HepG2 (cell line): ENCODE data around the gene SH3BP2. TPM values are rescaled to one million over a fixed set of nuclear protein-coding genes. Genes with fewer than 3 reads are reported as not detected.
A peak's percentile ranks its signal among the peaks of the same experiment; 100 is the strongest.

Experiments used
- CBFB ChIP-seq: sonication (generic); formaldehyde crosslinking; IDR thresholded peaks from 2 replicates; pipeline ENCODE4 v1.4.0; 2020; ENCODE audit warnings: missing genetic modification reagents
- CEBPB ChIP-seq: IDR thresholded peaks from 2 replicates; pipeline ENCODE4 v1.6.1; 2011; ENCODE audit warnings: low read depth, low read length, improper control_type of control experiment, borderline replicate concordance
- CREB1 ChIP-seq, 2 experiments: fragments of 450-650 bp in 1 of 2; IDR thresholded peaks; 2 replicates each; pipeline ENCODE4 v1.6.1; 2016 to 2017; ENCODE audit warnings: control low read depth in 1 of 2, mild to moderate bottlenecking in 1 of 2, missing compliant biosample characterization in 1 of 2, missing genetic modification characterization in 1 of 2
- DMAP1 ChIP-seq: IDR thresholded peaks from 2 replicates; pipeline ENCODE4 v1.6.1; 2016
- FOXP1 ChIP-seq, 2 experiments: fragments of 450-650 bp in 1 of 2; IDR thresholded peaks; 2 replicates each; pipeline ENCODE4 v1.6.1; 2017 to 2018; ENCODE audit warnings: antibody characterized with exemption in 1 of 2
- HES4 ChIP-seq: sonication (generic); formaldehyde crosslinking; IDR thresholded peaks from 2 replicates; pipeline ENCODE4 v1.9.0; 2021; ENCODE audit warnings: mild to moderate bottlenecking, missing genetic modification reagents, borderline replicate concordance
- HMG20A ChIP-seq: IDR thresholded peaks from 2 replicates; pipeline ENCODE4 v1.6.1; 2016; ENCODE audit warnings: borderline replicate concordance
- NFE2L2 ChIP-seq: fragments of 150-350 bp; IDR thresholded peaks from 2 replicates; pipeline ENCODE4 v1.6.1; 2014; ENCODE audit warnings: low read length
- SIX4 ChIP-seq: sonication (generic); formaldehyde crosslinking; IDR thresholded peaks from 2 replicates; pipeline ENCODE4 v1.4.0; 2020; ENCODE audit warnings: missing genetic modification reagents
- SOX13 ChIP-seq, 3 experiments: fragments of 450-650 bp in 1 of 3; sonication (generic) in 1 of 3; formaldehyde crosslinking in 1 of 3; IDR thresholded peaks in 2 of 3; conservative IDR thresholded peaks in 1 of 3; 2 replicates each; pipeline versions ENCODE4 v1.5.0 to v1.6.1; 2016 to 2020; ENCODE audit warnings: antibody characterized with exemption in 1 of 3, mild to moderate bottlenecking in 1 of 3, missing compliant biosample characterization in 1 of 3, missing genetic modification reagents in 1 of 3, moderate library complexity in 1 of 3
- TAF1 ChIP-seq: sonication (generic); formaldehyde crosslinking; IDR thresholded peaks from 2 replicates; pipeline ENCODE4 v1.4.0; 2020; ENCODE audit warnings: missing genetic modification reagents
- ZFP36L2 ChIP-seq: sonication (generic); formaldehyde crosslinking; IDR thresholded peaks from 2 replicates; pipeline ENCODE4 v1.4.0; 2020; ENCODE audit warnings: missing genetic modification reagents
- ZNF224 ChIP-seq: sonication (generic); formaldehyde crosslinking; IDR thresholded peaks from 2 replicates; pipeline ENCODE4 v1.5.0; 2020; ENCODE audit warnings: mild to moderate bottlenecking, missing genetic modification reagents
- ZNF296 ChIP-seq: sonication (generic); formaldehyde crosslinking; conservative IDR thresholded peaks from 2 replicates; pipeline ENCODE4 v1.5.0; 2020; ENCODE audit warnings: mild to moderate bottlenecking, missing genetic modification reagents
- ZNF781 ChIP-seq: sonication (generic); formaldehyde crosslinking; IDR thresholded peaks from 2 replicates; pipeline ENCODE4 v1.5.1; 2020; ENCODE audit warnings: borderline replicate concordance, mild to moderate bottlenecking, missing genetic modification reagents; ENCODE audit errors: not compliant biosample characterization
- ZSCAN21 ChIP-seq: sonication (generic); formaldehyde crosslinking; IDR thresholded peaks from 2 replicates; pipeline ENCODE4 v1.8.0; 2022; ENCODE audit warnings: mild to moderate bottlenecking, missing genetic modification reagents, moderate library complexity, borderline replicate concordance
- ZSCAN25 ChIP-seq: sonication (generic); formaldehyde crosslinking; IDR thresholded peaks from 2 replicates; pipeline ENCODE4 v1.8.0; 2022; ENCODE audit warnings: mild to moderate bottlenecking, missing genetic modification reagents
- polyA plus RNA-seq, 8 experiments: library from polyadenylated mRNA; depleted of rRNA in 3 of 8; stranded (reverse) in 7 of 8; unstranded in 1 of 8; fragments of >200 nt; fragmentation: Illumina TruSeq in 4 of 8; extraction: Trizol in 4 of 8; gene quantifications; 2 replicates each; pipeline versions ENCODE4 v1.2.1 to v1.2.3, GENCODE V29; 2011 to 2016; ENCODE audit warnings: low read depth in 4 of 8, missing spikeins in 1 of 8, mixed read lengths in 1 of 8; ENCODE audit not compliant: insufficient read depth in 1 of 8
- total RNA-seq, 5 experiments: library from RNA; depleted of rRNA; stranded (reverse); fragments of >200 nt; fragmentation: Illumina TruSeq; extraction: Trizol; gene quantifications; 2 replicates each; pipeline ENCODE4 v1.2.3, GENCODE V29; 2016; ENCODE audit warnings: low read depth in 1 of 5
- TF ChIP-seq, protein P1 (sequence below): sonication (generic); formaldehyde crosslinking; IDR thresholded peaks from 2 replicates; pipeline ENCODE4 v1.4.0; 2020; ENCODE audit warnings: missing genetic modification reagents
- TF ChIP-seq, protein P2 (sequence below): sonication (generic); formaldehyde crosslinking; conservative IDR thresholded peaks from 2 replicates; pipeline ENCODE4 v1.4.0; 2020; ENCODE audit warnings: missing genetic modification reagents
- TF ChIP-seq, protein P3 (sequence below): IDR thresholded peaks from 2 replicates; pipeline ENCODE4 v1.6.1; 2016; ENCODE audit warnings: mild to moderate bottlenecking
- TF ChIP-seq, protein P4 (sequence below): IDR thresholded peaks from 2 replicates; pipeline ENCODE4 v1.6.1; 2016; ENCODE audit warnings: control low read depth

The SH3BP2 gene
- total and polyA plus RNA-seq, 2 of the 13 experiments (the other 11 are each of a cell fraction or from before 2014, with no cell fraction given): 16.9 to 34.5 TPM

DNA sequence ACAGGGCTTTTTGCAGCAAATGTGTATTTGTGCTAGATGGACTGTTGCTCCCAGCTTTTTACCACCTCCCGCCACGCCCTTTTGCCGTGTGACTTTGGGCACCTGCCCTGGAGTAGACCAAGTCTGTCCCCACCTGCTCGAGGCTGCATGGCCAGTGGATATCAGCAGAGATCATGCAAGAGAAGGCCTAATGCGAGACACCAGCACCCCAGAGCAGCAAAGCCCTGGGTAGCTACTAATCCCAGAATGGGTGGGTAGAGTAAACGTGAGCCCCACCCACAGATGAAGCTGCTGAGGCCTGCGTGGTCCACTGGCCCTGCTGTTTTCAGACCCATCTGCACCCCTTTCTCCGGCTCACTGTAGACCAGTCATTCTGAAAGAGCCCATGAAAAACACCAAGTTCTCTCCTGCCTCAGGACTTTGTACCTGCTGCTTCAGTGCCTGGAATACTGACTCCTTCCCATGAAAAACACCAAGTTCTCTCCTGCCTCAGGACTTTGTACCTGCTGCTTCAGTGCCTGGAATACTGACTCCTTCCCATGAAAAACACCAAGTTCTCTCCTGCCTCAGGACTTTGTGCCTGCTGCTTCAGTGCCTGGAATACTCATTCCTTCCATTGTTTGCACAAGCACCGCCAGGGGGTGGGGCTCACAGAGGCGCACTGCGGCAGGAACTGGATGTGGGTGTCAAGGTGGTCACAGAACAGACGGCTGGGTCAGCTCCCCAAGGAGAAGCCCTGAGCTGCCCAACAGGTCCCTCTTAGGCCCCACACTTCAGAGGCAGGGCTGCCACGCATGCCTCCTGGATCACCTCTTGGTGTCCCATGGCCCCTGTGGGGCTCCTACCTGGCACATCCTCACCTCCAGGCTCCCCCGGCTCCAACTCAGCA lies 31.6 kb upstream of the SH3BP2 start (continued):
- no peak for TF ChIP-seq ZFP36L2 (CRISPR knock-in tag)
- TF ChIP-seq NFE2L2: no peak
- no peak for TF ChIP-seq CEBPB
- no peak for TF ChIP-seq CBFB (CRISPR knock-in tag)
- TF ChIP-seq ZNF296 (CRISPR knock-in tag): peak; percentile 8; the same call in 1 of the 2 replicates
- 0 out of 2 replicates have a peak, but pooled peaks have one; percentile 34 for TF ChIP-seq HES4 (CRISPR knock-in tag)
- no peak for TF ChIP-seq SOX13 (IDR thresholded peaks at IDR 0.05)
- TF ChIP-seq SOX13 (CRISPR knock-in tag; conservative IDR thresholded peaks at IDR 0.05 in 1 of 2, IDR thresholded peaks at IDR 0.05 in 1 of 2): peak in 1 of 2 experiments; percentile 71; a peak in 2 of 4 replicates
- peak; percentile 75 for TF ChIP-seq DMAP1 (CRISPR knock-in tag)
- no peak for TF ChIP-seq FOXP1 (IDR thresholded peaks at IDR 0.05)
- no peak for TF ChIP-seq FOXP1 (CRISPR knock-in tag; IDR thresholded peaks at IDR 0.05)
- TF ChIP-seq, protein P1, sequence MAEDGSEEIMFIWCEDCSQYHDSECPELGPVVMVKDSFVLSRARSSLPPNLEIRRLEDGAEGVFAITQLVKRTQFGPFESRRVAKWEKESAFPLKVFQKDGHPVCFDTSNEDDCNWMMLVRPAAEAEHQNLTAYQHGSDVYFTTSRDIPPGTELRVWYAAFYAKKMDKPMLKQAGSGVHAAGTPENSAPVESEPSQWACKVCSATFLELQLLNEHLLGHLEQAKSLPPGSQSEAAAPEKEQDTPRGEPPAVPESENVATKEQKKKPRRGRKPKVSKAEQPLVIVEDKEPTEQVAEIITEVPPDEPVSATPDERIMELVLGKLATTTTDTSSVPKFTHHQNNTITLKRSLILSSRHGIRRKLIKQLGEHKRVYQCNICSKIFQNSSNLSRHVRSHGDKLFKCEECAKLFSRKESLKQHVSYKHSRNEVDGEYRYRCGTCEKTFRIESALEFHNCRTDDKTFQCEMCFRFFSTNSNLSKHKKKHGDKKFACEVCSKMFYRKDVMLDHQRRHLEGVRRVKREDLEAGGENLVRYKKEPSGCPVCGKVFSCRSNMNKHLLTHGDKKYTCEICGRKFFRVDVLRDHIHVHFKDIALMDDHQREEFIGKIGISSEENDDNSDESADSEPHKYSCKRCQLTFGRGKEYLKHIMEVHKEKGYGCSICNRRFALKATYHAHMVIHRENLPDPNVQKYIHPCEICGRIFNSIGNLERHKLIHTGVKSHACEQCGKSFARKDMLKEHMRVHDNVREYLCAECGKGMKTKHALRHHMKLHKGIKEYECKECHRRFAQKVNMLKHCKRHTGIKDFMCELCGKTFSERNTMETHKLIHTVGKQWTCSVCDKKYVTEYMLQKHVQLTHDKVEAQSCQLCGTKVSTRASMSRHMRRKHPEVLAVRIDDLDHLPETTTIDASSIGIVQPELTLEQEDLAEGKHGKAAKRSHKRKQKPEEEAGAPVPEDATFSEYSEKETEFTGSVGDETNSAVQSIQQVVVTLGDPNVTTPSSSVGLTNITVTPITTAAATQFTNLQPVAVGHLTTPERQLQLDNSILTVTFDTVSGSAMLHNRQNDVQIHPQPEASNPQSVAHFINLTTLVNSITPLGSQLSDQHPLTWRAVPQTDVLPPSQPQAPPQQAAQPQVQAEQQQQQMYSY (CRISPR knock-in tag): no peak
- peak; percentile 7; the same call in 1 of the 2 replicates for TF ChIP-seq ZSCAN25 (CRISPR knock-in tag)
- TF ChIP-seq, protein P2, sequence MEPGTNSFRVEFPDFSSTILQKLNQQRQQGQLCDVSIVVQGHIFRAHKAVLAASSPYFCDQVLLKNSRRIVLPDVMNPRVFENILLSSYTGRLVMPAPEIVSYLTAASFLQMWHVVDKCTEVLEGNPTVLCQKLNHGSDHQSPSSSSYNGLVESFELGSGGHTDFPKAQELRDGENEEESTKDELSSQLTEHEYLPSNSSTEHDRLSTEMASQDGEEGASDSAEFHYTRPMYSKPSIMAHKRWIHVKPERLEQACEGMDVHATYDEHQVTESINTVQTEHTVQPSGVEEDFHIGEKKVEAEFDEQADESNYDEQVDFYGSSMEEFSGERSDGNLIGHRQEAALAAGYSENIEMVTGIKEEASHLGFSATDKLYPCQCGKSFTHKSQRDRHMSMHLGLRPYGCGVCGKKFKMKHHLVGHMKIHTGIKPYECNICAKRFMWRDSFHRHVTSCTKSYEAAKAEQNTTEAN: peak; percentile 51; the same call in 1 of the 2 replicates
- peak; percentile 56 for TF ChIP-seq TAF1 (CRISPR knock-in tag)
- no peak for TF ChIP-seq SIX4 (CRISPR knock-in tag)
- no peak for TF ChIP-seq HMG20A (CRISPR knock-in tag)
- TF ChIP-seq ZNF781 (CRISPR knock-in tag): no peak
- TF ChIP-seq ZNF224 (CRISPR knock-in tag): no peak
- TF ChIP-seq, protein P3, sequence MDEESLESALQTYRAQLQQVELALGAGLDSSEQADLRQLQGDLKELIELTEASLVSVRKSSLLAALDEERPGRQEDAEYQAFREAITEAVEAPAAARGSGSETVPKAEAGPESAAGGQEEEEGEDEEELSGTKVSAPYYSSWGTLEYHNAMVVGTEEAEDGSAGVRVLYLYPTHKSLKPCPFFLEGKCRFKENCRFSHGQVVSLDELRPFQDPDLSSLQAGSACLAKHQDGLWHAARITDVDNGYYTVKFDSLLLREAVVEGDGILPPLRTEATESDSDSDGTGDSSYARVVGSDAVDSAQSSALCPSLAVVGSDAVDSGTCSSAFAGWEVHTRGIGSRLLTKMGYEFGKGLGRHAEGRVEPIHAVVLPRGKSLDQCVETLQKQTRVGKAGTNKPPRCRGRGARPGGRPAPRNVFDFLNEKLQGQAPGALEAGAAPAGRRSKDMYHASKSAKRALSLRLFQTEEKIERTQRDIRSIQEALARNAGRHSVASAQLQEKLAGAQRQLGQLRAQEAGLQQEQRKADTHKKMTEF: peak; percentile 21
- TF ChIP-seq CREB1 (IDR thresholded peaks at IDR 0.05): no peak
- no peak for TF ChIP-seq CREB1 (CRISPR knock-in tag; IDR thresholded peaks at IDR 0.05)
- TF ChIP-seq ZSCAN21 (CRISPR knock-in tag): peak; percentile 77; the same call in 1 of the 2 replicates
- TF ChIP-seq, protein P4, sequence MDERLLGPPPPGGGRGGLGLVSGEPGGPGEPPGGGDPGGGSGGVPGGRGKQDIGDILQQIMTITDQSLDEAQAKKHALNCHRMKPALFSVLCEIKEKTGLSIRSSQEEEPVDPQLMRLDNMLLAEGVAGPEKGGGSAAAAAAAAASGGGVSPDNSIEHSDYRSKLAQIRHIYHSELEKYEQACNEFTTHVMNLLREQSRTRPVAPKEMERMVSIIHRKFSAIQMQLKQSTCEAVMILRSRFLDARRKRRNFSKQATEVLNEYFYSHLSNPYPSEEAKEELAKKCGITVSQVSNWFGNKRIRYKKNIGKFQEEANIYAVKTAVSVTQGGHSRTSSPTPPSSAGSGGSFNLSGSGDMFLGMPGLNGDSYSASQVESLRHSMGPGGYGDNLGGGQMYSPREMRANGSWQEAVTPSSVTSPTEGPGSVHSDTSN (CRISPR knock-in tag): no peak
